T-helper 2 cell treated with Interferon-gamma antibody and Interleukin-4, amounts not matched to agents 5 μg/mL and 100 μg/mL, for 36 hours (primary cell): ENCODE results near the gene KCNQ5.

Source experiments
- DNase-seq: peaks from one replicate; pipeline ENCODE4 v3.0.0; 2021; ENCODE audit warnings: low spot score
- H3K27ac Mint-ChIP-seq: one replicate; pipeline ENCODE4 v1.8.0; 2021; ENCODE audit warnings: mild to moderate bottlenecking, mixed read lengths
- H3K27me3 Mint-ChIP-seq: one replicate; pipeline ENCODE4 v1.8.0; 2021; ENCODE audit warnings: low read depth, mixed read lengths
- H3K36me3 Mint-ChIP-seq: one replicate; pipeline ENCODE4 v1.8.0; 2021; ENCODE audit warnings: low read depth, mixed read lengths
- H3K4me1 Mint-ChIP-seq: one replicate; pipeline ENCODE4 v1.8.0; 2021; ENCODE audit warnings: low read depth, mixed read lengths
- H3K4me3 Mint-ChIP-seq: one replicate; pipeline ENCODE4 v1.8.0; 2022; ENCODE audit warnings: mild to moderate bottlenecking, moderate library complexity, mixed read lengths
- H3K9me3 Mint-ChIP-seq: one replicate; pipeline ENCODE4 v1.8.0; 2021; ENCODE audit warnings: mixed read lengths

KCNQ5 gene

DNA sequence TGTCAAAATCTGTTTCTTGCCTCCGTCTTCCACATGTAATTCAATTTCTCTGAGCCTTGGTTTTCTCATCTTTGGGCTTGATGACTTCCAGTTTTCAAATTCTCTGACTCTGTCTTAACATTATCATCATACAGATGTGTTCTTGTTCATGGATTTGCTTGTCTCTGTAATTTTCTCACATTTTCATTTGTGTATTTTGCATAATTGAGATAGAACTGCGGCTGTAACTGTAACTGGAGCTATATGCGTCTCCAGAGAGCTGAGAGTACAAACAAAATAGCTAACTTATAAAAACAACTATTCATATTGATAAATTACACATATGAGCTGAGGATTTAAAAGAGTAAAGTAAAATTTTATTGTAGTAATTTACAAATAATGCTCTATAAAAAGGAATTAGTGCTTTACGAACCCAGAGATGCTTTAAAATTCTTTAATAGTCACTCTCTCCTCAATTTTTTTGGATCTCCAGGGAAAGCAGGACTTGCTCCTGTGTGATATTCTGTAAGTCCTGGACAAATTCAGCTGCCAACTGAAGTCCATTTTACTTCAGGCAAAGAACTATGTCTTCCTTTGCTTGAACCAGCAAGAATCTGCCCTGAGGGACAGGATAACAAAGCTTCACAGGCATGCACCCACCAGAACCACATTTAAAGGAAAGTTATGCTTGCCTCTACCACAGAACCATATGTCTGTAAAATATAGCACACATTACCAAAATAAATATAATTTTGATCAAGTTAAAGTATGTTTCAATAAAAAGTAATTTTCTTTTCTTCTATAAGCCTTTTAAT, 315.1 kb downstream of the KCNQ5 start:
- DNase-seq = no peak
- Mint-ChIP-seq H3K4me1 (no peaks in the 10 kb centered on the region), H3K27ac (no peak overlapping the region), H3K9me3 (no peaks in the 10 kb centered on the region), H3K4me3 (no peak overlapping the region), H3K36me3 (no peaks in the 10 kb centered on the region), H3K27me3 (no peaks in the 10 kb centered on the region)

- H3K4me1 Mint-ChIP-seq = no peaks in the 10 kb centered on the region
These were observed 316.2 kb downstream of the KCNQ5 start for GRCh38 chr6:72938104-72938503.

GRCh38 chr6:72939004-72939403, 317.1 kb downstream of the KCNQ5 start:
- H3K27me3 Mint-ChIP-seq = no peaks in the 10 kb centered on the region
- H3K9me3 Mint-ChIP-seq = no peaks in the 10 kb centered on the region
- no peak for DNase-seq
- no peak overlapping the region for H3K4me3 Mint-ChIP-seq
- H3K4me1 Mint-ChIP-seq = no peaks in the 10 kb centered on the region
- no peak overlapping the region for H3K27ac Mint-ChIP-seq
- H3K36me3 Mint-ChIP-seq = no peaks in the 10 kb centered on the region

More at GRCh38 chr6:72938104-72938503, 316.2 kb downstream of the KCNQ5 start:
- Mint-ChIP-seq H3K36me3 (no peaks in the 10 kb centered on the region), H3K9me3 (no peaks in the 10 kb centered on the region), H3K4me3 (no peak overlapping the region), H3K27me3 (no peaks in the 10 kb centered on the region), H3K27ac (no peak overlapping the region)
- DNase-seq = no peak

DNA sequence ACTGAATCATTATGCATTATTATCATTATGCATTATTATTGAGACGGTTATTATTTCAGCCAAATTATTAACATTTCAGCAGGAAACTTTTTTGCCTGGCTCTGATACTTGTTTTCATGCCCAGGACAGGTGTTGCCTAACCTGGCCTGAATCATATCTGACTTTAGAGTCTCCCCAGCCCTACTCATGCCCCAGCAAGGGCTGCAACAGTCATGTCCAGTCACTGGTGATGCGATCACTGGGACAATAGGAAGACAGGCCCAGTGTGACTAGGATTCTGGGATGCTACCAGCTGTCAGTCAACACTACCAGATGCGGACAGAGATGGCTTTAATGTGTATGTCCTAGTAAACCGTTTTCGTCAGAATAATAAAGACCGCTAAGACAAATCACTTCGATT, 318.4 kb downstream of the KCNQ5 start:
- Mint-ChIP-seq H3K4me3 (no peak overlapping the region), H3K9me3 (no peaks in the 10 kb centered on the region), H3K27me3 (no peaks in the 10 kb centered on the region), H3K36me3 (no peaks in the 10 kb centered on the region), H3K27ac (no peak overlapping the region), H3K4me1 (no peaks in the 10 kb centered on the region)
- DNase-seq = no peak

- Mint-ChIP-seq H3K4me3 (no peak overlapping the region), H3K36me3 (no peaks in the 10 kb centered on the region), H3K4me1 (no peaks in the 10 kb centered on the region), H3K9me3 (no peaks in the 10 kb centered on the region), H3K27ac (no peak overlapping the region), H3K27me3 (no peaks in the 10 kb centered on the region)
- DNase-seq = no peak
These were observed 319.4 kb downstream of the KCNQ5 start for GRCh38 chr6:72941263-72941662.

GRCh38 chr6:72941751-72942150, 319.9 kb downstream of the KCNQ5 start:
- no peak for DNase-seq
- H3K4me1 Mint-ChIP-seq = no peaks in the 10 kb centered on the region
- H3K36me3 Mint-ChIP-seq = no peaks in the 10 kb centered on the region
- H3K27ac Mint-ChIP-seq = no peak overlapping the region
- no peak overlapping the region for H3K4me3 Mint-ChIP-seq
- H3K27me3 Mint-ChIP-seq = no peaks in the 10 kb centered on the region
- no peaks in the 10 kb centered on the region for H3K9me3 Mint-ChIP-seq

DNA sequence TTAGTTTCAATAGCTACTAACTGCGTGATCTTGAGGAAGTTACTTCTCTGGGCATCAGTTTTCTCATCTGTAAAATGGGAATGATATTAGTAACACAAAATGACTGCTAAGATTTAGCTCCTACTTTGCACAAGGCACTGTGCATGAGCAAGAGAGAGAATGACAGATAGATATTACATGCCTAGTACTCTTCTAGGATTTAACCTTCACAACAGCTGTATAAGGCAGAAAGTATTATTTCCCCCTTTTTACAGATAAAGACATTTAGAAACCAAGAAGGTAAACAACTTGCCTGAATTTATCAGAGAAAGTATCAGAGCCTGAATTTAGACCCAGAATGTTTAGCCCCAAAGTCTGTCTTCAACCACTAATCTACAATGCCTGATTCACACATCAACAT, 321.8 kb downstream of the KCNQ5 start:
- H3K9me3 Mint-ChIP-seq = no peaks in the 10 kb centered on the region
- no peak overlapping the region for H3K4me3 Mint-ChIP-seq
- no peaks in the 10 kb centered on the region for H3K36me3 Mint-ChIP-seq
- H3K27ac Mint-ChIP-seq = no peak overlapping the region
- no peaks in the 10 kb centered on the region for H3K4me1 Mint-ChIP-seq
- H3K27me3 Mint-ChIP-seq = no peaks in the 10 kb centered on the region
- DNase-seq = no peak

- Mint-ChIP-seq H3K27me3 (no peaks in the 10 kb centered on the region), H3K4me1 (no peaks in the 10 kb centered on the region), H3K9me3 (no peaks in the 10 kb centered on the region), H3K27ac (no peak overlapping the region), H3K4me3 (no peak overlapping the region), H3K36me3 (no peaks in the 10 kb centered on the region)
- DNase-seq = no peak
These were observed 322.8 kb downstream of the KCNQ5 start for GRCh38 chr6:72944660-72945059.

GRCh38 chr6:72946774-72947173, 324.9 kb downstream of the KCNQ5 start:
- Mint-ChIP-seq H3K4me3 (no peak overlapping the region), H3K36me3 (no peaks in the 10 kb centered on the region), H3K27me3 (no peaks in the 10 kb centered on the region), H3K27ac (no peak overlapping the region), H3K4me1 (no peaks in the 10 kb centered on the region), H3K9me3 (no peaks in the 10 kb centered on the region)
- no peak for DNase-seq

DNA sequence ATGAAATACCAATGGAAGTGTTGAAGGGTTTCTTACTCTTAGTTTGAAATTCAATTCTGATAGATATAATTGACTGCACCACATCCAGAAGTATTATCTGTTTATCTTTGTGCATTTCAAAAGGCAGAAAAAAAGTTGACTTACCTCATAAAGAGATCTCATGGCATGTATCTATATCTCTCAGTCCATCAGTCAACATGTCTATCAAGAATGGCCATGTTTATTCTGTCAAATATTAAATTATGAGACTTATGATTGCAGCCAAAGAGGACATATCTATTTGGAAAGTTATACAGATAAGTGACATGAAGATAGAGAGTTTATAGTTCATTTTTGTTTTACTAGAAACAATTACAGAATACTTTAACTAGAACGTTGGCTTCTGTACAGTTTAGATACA, 325.7 kb downstream of the KCNQ5 start:
- Mint-ChIP-seq H3K27ac (no peak overlapping the region), H3K27me3 (no peaks in the 10 kb centered on the region), H3K4me3 (no peak overlapping the region), H3K9me3 (no peaks in the 10 kb centered on the region), H3K4me1 (no peaks in the 10 kb centered on the region), H3K36me3 (no peaks in the 10 kb centered on the region)
- no peak for DNase-seq

DNA sequence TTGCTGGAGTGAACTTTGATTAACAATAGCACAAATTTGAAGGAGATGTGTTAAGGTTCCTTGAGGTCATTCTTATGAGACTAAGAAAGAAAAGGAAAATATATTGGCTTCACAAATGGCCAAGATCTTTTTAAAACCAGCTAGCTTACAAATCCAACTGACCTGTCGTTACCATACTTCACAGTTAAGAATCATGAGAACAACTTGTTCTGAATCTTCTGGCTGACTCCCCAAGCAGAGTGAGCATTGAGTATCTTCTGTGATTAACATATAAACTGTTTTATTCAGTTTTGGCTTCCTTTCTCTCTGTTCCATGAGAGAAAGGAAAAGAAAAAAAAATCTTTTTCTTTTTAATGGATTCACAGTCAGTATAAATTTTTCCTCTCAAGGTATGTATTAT, 326.3 kb downstream of the KCNQ5 start:
- no peaks in the 10 kb centered on the region for H3K9me3 Mint-ChIP-seq
- H3K27ac Mint-ChIP-seq = no peak overlapping the region
- H3K27me3 Mint-ChIP-seq = no peaks in the 10 kb centered on the region
- H3K36me3 Mint-ChIP-seq = no peaks in the 10 kb centered on the region
- no peaks in the 10 kb centered on the region for H3K4me1 Mint-ChIP-seq
- DNase-seq = no peak
- no peak overlapping the region for H3K4me3 Mint-ChIP-seq

- Mint-ChIP-seq H3K4me1 (peaks cover 9% of the 10 kb centered on the region), H3K36me3 (no peaks in the 10 kb centered on the region), H3K27me3 (no peaks in the 10 kb centered on the region), H3K4me3 (no peak overlapping the region), H3K9me3 (no peaks in the 10 kb centered on the region), H3K27ac (no peak overlapping the region)
- DNase-seq = no peak
These were observed 328.4 kb downstream of the KCNQ5 start for GRCh38 chr6:72950114-72950860.

- no peak overlapping the region for H3K27ac Mint-ChIP-seq
These were observed 331.2 kb downstream of the KCNQ5 start for GRCh38 chr6:72952808-72953630.

DNA sequence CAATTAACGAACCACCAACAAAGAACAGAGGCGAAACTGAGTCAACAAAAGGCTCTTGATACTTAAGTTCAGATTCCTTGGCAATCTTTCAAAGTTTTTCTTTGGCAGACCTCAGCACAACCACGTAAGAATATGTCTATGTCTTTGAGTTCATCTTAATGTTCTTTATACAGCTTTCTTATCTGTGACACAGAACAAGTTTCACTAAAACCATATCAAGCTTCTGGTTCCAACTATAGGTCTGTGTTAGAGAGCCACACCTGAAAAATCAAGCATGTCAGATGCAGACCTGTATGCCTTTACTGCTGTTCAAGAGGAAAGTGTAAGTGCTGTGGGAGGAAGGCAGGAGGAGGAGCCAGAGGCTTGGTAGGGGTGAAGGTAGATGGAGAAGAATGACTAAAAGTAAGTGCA, 332.1 kb downstream of the KCNQ5 start:
- Mint-ChIP-seq H3K4me1 (peaks cover 16% of the 10 kb centered on the region), H3K4me3 (no peak overlapping the region), H3K27ac (no peak overlapping the region), H3K9me3 (no peaks in the 10 kb centered on the region), H3K27me3 (no peaks in the 10 kb centered on the region), H3K36me3 (no peaks in the 10 kb centered on the region)
- no peak for DNase-seq

More at GRCh38 chr6:72952808-72953630, 331.2 kb downstream of the KCNQ5 start:
- no peak for DNase-seq
- no peak overlapping the region for H3K4me3 Mint-ChIP-seq
- H3K36me3 Mint-ChIP-seq = no peaks in the 10 kb centered on the region
- H3K9me3 Mint-ChIP-seq = no peaks in the 10 kb centered on the region
- H3K4me1 Mint-ChIP-seq = peaks cover 16% of the 10 kb centered on the region
- H3K27me3 Mint-ChIP-seq = no peaks in the 10 kb centered on the region
